ENCODE data around the gene HPS3. TPM values are rescaled to one million over a fixed set of nuclear protein-coding genes. Genes with fewer than 3 reads are reported as not detected.
A peak's percentile ranks its signal among the peaks of the same experiment; 100 is the strongest.

Gene HPS3
- total and polyA plus RNA-seq, 2 donors from 2014 or later: 16.9 to 29.4 TPM

DNA sequence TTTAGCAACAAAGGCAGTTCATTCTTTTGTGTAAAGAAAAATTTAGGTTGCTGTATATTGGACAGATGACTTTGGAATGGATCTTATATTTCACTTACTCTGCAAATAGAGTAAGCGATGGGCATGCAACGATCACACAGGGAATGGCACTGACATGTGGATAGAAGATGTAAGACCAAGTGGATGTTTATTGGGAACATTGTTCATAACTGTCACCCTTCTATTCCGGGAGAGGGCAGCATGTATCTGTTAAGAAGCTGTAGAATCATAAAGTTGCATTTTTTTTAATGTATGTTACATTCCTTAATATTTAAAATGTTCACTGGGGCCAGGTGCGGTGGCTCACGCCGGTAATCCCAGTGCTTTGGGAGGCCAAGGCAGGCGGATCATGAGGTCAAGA, 41.2 kb downstream of the HPS3 start:
- TF ChIP-seq, protein P1, sequence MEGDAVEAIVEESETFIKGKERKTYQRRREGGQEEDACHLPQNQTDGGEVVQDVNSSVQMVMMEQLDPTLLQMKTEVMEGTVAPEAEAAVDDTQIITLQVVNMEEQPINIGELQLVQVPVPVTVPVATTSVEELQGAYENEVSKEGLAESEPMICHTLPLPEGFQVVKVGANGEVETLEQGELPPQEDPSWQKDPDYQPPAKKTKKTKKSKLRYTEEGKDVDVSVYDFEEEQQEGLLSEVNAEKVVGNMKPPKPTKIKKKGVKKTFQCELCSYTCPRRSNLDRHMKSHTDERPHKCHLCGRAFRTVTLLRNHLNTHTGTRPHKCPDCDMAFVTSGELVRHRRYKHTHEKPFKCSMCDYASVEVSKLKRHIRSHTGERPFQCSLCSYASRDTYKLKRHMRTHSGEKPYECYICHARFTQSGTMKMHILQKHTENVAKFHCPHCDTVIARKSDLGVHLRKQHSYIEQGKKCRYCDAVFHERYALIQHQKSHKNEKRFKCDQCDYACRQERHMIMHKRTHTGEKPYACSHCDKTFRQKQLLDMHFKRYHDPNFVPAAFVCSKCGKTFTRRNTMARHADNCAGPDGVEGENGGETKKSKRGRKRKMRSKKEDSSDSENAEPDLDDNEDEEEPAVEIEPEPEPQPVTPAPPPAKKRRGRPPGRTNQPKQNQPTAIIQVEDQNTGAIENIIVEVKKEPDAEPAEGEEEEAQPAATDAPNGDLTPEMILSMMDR (IDR thresholded peaks at IDR 0.05; ENCODE audit: borderline replicate concordance, extremely low read depth, insufficient read depth): no peak
- intact Hi-C loops (cut with DNase I): no loop called here
- Histone ChIP-seq H3K36me3 (ENCODE audit: control insufficient read depth in 2 of 3, insufficient read depth in 3 of 3, low read length in 3 of 3) (peaks cover 5 to 28% (median 27%) of the 10 kb centered on the region in 3 donors), H3K27ac (ENCODE audit: low read depth in 2 of 2, low read length in 2 of 2) (no peak overlapping the region), H3K27me3 (ENCODE audit: control insufficient read depth, insufficient read depth, low read length) (no peaks in the 10 kb centered on the region), H3K4me3 (ENCODE audit: low read length in 3 of 3) (no peak overlapping the region), H3K9me3 (ENCODE audit: control insufficient read depth in 2 of 3, insufficient read depth in 1 of 3, low read length in 3 of 3) (no peaks in the 10 kb centered on the region), H3K9ac (ENCODE audit: low read length in 3 of 3) (no peak overlapping the region), H3K4me1 (ENCODE audit: control insufficient read depth in 2 of 3, insufficient read depth in 2 of 3, low read depth in 1 of 3, low read length in 3 of 3) (peaks cover 0 to 4% (median 0%) of the 10 kb centered on the region in 3 donors)
- DNase-seq (no peak), FAIRE-seq (no peak)

DNA sequence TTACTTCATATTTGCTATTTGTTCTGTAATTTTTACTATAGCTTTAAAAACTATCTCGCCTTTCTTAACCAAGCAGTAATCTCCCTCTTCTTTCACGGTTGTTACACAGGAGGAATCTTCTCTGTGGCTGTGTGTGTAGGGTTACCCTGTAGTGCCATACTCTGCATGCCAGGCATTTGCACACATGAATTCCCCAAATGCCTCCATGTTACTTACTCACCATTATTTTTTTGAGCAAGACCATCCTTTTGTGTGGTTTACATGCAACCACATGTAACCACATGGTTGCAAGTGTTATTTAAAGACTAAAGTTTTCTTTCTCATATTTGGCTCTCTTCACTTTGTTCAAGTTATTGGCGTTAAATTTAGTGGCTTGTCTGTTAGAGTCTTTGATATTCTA, 45.5 kb downstream of the HPS3 start:
- no peak overlapping the region for H3K27ac ChIP-seq (ENCODE audit: low read depth in 2 of 2, low read length in 2 of 2)
- no peak for FAIRE-seq
- intact Hi-C loops (cut with DNase I): no loop called here

DNA sequence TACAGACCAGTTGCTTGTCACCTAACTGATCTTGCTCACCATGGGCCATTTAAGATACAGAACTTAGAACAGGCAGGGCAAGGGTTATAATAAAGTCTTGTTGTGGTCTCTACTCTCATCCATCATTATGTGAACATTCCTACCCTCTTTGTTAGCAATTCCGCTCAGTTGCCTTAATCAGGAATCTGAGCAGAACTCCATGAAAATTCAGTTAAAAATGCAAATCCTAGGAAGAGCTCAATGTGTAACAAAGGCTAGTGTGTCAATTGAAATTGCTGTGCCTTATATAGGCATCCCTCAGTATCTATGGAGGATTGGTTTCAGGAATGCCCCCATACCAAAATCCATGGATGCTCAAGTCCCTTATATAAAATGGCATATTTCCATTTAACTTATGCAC, 47.7 kb downstream of the HPS3 start:
- H3K27me3 ChIP-seq (ENCODE audit: control insufficient read depth, insufficient read depth, low read length): no peaks in the 10 kb centered on the region
- no peak for DNase-seq
- no peaks in the 10 kb centered on the region for H3K9me3 ChIP-seq (ENCODE audit: control insufficient read depth in 2 of 3, insufficient read depth in 1 of 3, low read length in 3 of 3)
- no peak overlapping the region for H3K27ac ChIP-seq (ENCODE audit: low read depth in 2 of 2, low read length in 2 of 2)
- TF ChIP-seq, protein P1 (IDR thresholded peaks at IDR 0.05; ENCODE audit: borderline replicate concordance, extremely low read depth, insufficient read depth): no peak
- intact Hi-C loops (cut with DNase I): no loop called here
- H3K9ac ChIP-seq (ENCODE audit: low read length in 3 of 3): no peak overlapping the region
- peaks cover 4 to 6% (median 4%) of the 10 kb centered on the region in 3 donors for H3K36me3 ChIP-seq (ENCODE audit: control insufficient read depth in 2 of 3, insufficient read depth in 3 of 3, low read length in 3 of 3)
- H3K4me3 ChIP-seq (ENCODE audit: low read length in 3 of 3): no peak overlapping the region
- no peak for FAIRE-seq
- H3K4me1 ChIP-seq (ENCODE audit: control insufficient read depth in 2 of 3, insufficient read depth in 2 of 3, low read depth in 1 of 3, low read length in 3 of 3): peaks cover 0 to 6% (median 4%) of the 10 kb centered on the region in 3 donors

More for the DNA sequence above, 45.5 kb downstream of the HPS3 start:
- TF ChIP-seq, protein P1 (IDR thresholded peaks at IDR 0.05; ENCODE audit: borderline replicate concordance, extremely low read depth, insufficient read depth): no peak
- peak in 3 of 5 donors; percentile 52 to 82 (median 80) for DNase-seq
- no peak overlapping the region for H3K4me3 ChIP-seq (ENCODE audit: low read length in 3 of 3)
- no peaks in the 10 kb centered on the region for H3K9me3 ChIP-seq (ENCODE audit: control insufficient read depth in 2 of 3, insufficient read depth in 1 of 3, low read length in 3 of 3)
- H3K4me1 ChIP-seq (ENCODE audit: control insufficient read depth in 2 of 3, insufficient read depth in 2 of 3, low read depth in 1 of 3, low read length in 3 of 3): peaks cover 0 to 6% (median 4%) of the 10 kb centered on the region in 3 donors
- H3K9ac ChIP-seq (ENCODE audit: low read length in 3 of 3): no peak overlapping the region
- no peaks in the 10 kb centered on the region for H3K27me3 ChIP-seq (ENCODE audit: control insufficient read depth, insufficient read depth, low read length)
- peaks cover 8 to 12% (median 9%) of the 10 kb centered on the region in 3 donors for H3K36me3 ChIP-seq (ENCODE audit: control insufficient read depth in 2 of 3, insufficient read depth in 3 of 3, low read length in 3 of 3)

DNA sequence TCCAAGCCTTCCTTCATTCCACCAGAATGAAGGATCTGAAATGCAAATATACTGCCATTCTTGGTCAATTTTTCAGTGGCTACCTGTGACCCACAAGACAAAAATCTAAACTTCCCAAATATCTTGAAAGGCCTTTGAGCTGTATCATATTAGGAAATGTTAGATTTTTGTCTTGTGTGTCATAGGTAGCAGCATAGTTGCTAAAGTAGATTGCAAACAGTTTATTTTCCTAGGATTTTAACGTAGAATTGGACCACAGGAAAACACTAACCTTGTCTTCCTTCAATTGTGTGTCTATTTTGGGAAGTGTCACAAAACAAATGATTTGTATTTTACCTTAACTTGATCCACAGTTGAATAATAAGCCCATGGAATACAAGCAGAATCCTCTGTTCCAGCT, 49.8 kb downstream of the HPS3 start:
- FAIRE-seq: no peak

More for the DNA sequence above, 49.8 kb downstream of the HPS3 start:
- TF ChIP-seq, protein P1 (IDR thresholded peaks at IDR 0.05; ENCODE audit: borderline replicate concordance, extremely low read depth, insufficient read depth): no peak
- Histone ChIP-seq H3K9ac (ENCODE audit: low read length in 3 of 3) (no peak overlapping the region), H3K9me3 (ENCODE audit: control insufficient read depth in 2 of 3, insufficient read depth in 1 of 3, low read length in 3 of 3) (no peaks in the 10 kb centered on the region), H3K4me1 (ENCODE audit: control insufficient read depth in 2 of 3, insufficient read depth in 2 of 3, low read depth in 1 of 3, low read length in 3 of 3) (peaks cover 0 to 6% (median 4%) of the 10 kb centered on the region in 3 donors), H3K4me3 (ENCODE audit: low read length in 3 of 3) (no peak overlapping the region), H3K36me3 (ENCODE audit: control insufficient read depth in 2 of 3, insufficient read depth in 3 of 3, low read length in 3 of 3) (peaks cover 0 to 3% (median 2%) of the 10 kb centered on the region in 3 donors), H3K27ac (ENCODE audit: low read depth in 2 of 2, low read length in 2 of 2) (peak overlapping the region; percentile 47 to 66), H3K27me3 (ENCODE audit: control insufficient read depth, insufficient read depth, low read length) (no peaks in the 10 kb centered on the region)
- DNase-seq: peak in 1 of 5 donors; percentile 23
- intact Hi-C loops (cut with DNase I): no loop called here

Data from kidney (tissue), 14 donors.